Measurements from ENCODE around the gene REEP6.

Gene REEP6

GRCh38 chr19:1483131-1483978 lies 7.6 kb upstream of the REEP6 start:
- Histone ChIP-seq H3K27me3 (ENCODE audit: insufficient read depth, poor library complexity, severe bottlenecking) (no peaks in the 10 kb centered on the region), H3K4me3 (replicated peaks; ENCODE audit: insufficient read depth, low read length) (no peak overlapping the region), H3K27ac (replicated peaks) (no peak overlapping the region)
- TF ChIP-seq SPI1 (IDR thresholded peaks at IDR 0.05; ENCODE audit: borderline replicate concordance, low read depth) (no peak), GABPA (IDR thresholded peaks at IDR 0.05; ENCODE audit: low read depth) (no peak), REST (IDR thresholded peaks at IDR 0.05; ENCODE audit: insufficient replicate concordance, low read depth) (no peak), CTCF (IDR thresholded peaks at IDR 0.05; ENCODE audit: insufficient read depth, low read length) (no peak), POLR2AphosphoS5 (IDR thresholded peaks at IDR 0.05; ENCODE audit: low read depth) (no peak)
- no peak for DNase-seq (ENCODE audit: low read depth in 1 of 2, low spot score in 1 of 2)

GRCh38 chr19:1483979-1484428 lies 7.0 kb upstream of the REEP6 start:
- Histone ChIP-seq H3K27me3 (ENCODE audit: insufficient read depth, poor library complexity, severe bottlenecking) (no peaks in the 10 kb centered on the region), H3K27ac (replicated peaks) (no peak overlapping the region), H3K4me3 (replicated peaks; ENCODE audit: insufficient read depth, low read length) (no peak overlapping the region)
- DNase-seq (ENCODE audit: low read depth in 1 of 2, low spot score in 1 of 2): no peak
- no peak for TF ChIP-seq GABPA (IDR thresholded peaks at IDR 0.05; ENCODE audit: low read depth)
- TF ChIP-seq SPI1 (IDR thresholded peaks at IDR 0.05; ENCODE audit: borderline replicate concordance, low read depth): no peak
- TF ChIP-seq REST (IDR thresholded peaks at IDR 0.05; ENCODE audit: insufficient replicate concordance, low read depth): no peak
- TF ChIP-seq CTCF (IDR thresholded peaks at IDR 0.05; ENCODE audit: insufficient read depth, low read length): no peak
- no peak for TF ChIP-seq POLR2AphosphoS5 (IDR thresholded peaks at IDR 0.05; ENCODE audit: low read depth)

GRCh38 chr19:1486720-1487575 lies 4.0 kb upstream of the REEP6 start:
- DNase-seq (ENCODE audit: low read depth in 1 of 2, low spot score in 1 of 2): no peak
- H3K27me3 ChIP-seq (ENCODE audit: insufficient read depth, poor library complexity, severe bottlenecking): peaks cover 7% of the 10 kb centered on the region

More at GRCh38 chr19:1486720-1487575, 4.0 kb upstream of the REEP6 start:
- H3K4me3 ChIP-seq (replicated peaks; ENCODE audit: insufficient read depth, low read length): no peak overlapping the region
- no peak overlapping the region for H3K27ac ChIP-seq (replicated peaks)
- no peak for TF ChIP-seq GABPA (IDR thresholded peaks at IDR 0.05; ENCODE audit: low read depth)
- TF ChIP-seq POLR2AphosphoS5 (IDR thresholded peaks at IDR 0.05; ENCODE audit: low read depth): no peak
- TF ChIP-seq CTCF (IDR thresholded peaks at IDR 0.05; ENCODE audit: insufficient read depth, low read length): no peak
- TF ChIP-seq REST (IDR thresholded peaks at IDR 0.05; ENCODE audit: insufficient replicate concordance, low read depth): no peak
- TF ChIP-seq SPI1 (IDR thresholded peaks at IDR 0.05; ENCODE audit: borderline replicate concordance, low read depth): no peak

All from HL-60 (cell line).